Fibroblast of lung (primary cell): ENCODE results near the gene ZNF490.

ENCODE experiments used
- EZH2 ChIP-seq: IDR thresholded peaks from 2 replicates; pipeline ENCODE4 v1.5.1; 2012; ENCODE audit warnings: low read length, control low read depth, mild to moderate bottlenecking; ENCODE audit errors: missing control alignments
- TF ChIP-seq, protein P1 (sequence below), 2 donors: IDR thresholded peaks in 1 of 2; conservative IDR thresholded peaks in 1 of 2; 1 replicate in 1 of 2; 2 replicates in 1 of 2; pipeline ENCODE4 v1.5.1; 2011 to 2012; ENCODE audit warnings: low read length in 2 of 2, control low read depth in 1 of 2, inconsistent platforms in 1 of 2, low read depth in 1 of 2, mild to moderate bottlenecking in 1 of 2

DNA sequence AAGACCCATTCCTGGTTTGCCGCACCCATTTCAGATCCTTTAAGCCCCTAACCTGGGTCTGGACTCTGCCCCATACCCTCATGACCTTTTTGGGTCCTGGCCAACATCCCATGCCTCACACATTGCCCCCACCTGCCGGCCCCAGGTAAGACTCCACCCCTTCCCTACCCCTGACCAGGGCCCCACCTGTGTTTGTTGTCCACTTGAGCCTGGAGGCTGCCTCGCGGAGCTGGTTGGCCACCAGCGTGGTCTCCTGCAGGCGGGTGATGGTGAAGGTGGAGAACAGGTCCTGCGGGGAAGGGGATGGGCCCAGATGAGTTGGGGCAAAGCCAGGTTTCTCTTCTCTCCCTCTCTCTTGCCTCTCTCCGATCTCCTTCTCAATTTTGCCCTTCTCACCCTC lies 36.4 kb upstream of the ZNF490 start:
- TF ChIP-seq, protein P1, sequence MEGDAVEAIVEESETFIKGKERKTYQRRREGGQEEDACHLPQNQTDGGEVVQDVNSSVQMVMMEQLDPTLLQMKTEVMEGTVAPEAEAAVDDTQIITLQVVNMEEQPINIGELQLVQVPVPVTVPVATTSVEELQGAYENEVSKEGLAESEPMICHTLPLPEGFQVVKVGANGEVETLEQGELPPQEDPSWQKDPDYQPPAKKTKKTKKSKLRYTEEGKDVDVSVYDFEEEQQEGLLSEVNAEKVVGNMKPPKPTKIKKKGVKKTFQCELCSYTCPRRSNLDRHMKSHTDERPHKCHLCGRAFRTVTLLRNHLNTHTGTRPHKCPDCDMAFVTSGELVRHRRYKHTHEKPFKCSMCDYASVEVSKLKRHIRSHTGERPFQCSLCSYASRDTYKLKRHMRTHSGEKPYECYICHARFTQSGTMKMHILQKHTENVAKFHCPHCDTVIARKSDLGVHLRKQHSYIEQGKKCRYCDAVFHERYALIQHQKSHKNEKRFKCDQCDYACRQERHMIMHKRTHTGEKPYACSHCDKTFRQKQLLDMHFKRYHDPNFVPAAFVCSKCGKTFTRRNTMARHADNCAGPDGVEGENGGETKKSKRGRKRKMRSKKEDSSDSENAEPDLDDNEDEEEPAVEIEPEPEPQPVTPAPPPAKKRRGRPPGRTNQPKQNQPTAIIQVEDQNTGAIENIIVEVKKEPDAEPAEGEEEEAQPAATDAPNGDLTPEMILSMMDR (conservative IDR thresholded peaks at IDR 0.05 in 1 of 2, IDR thresholded peaks at IDR 0.05 in 1 of 2; ENCODE audit: low read depth in 1 of 2, low read length in 2 of 2), result no peak
- no peak for TF ChIP-seq EZH2
